Natural killer cell (primary cell): ENCODE data around the gene ACSL6. TPM values are rescaled to one million over a fixed set of nuclear protein-coding genes. Genes with fewer than 3 reads are reported as not detected.
A peak's percentile ranks its signal among the peaks of the same experiment; 100 is the strongest.

ENCODE experiments used
- ATAC-seq, 3 donors: fragments of 150-1000 bp in 2 of 3; fragments of 200-7000 bp in 1 of 3; cut with Tn5 transposase; 1 replicate in 1 of 3; 2 replicates in 2 of 3; pipeline ENCODE4 v1.10.0; 2021; ENCODE audit warnings: mild to moderate bottlenecking in 2 of 3, moderate library complexity in 2 of 3
- DNase-seq, 2 donors: peaks; one replicate each; pipeline versions ENCODE4 v3.0.0 to v3.0.0-alpha.2; 2013 to 2021; ENCODE audit warnings: mixed read lengths in 1 of 2
- H3K27ac ChIP-seq: one replicate; pipeline ENCODE4 v1.5.1; 2013; ENCODE audit warnings: mild to moderate bottlenecking, low read length
- H3K27me3 ChIP-seq: one replicate; pipeline ENCODE4 v1.6.1; 2013; ENCODE audit warnings: low read length; ENCODE audit not compliant: control insufficient read depth, insufficient read depth
- H3K36me3 ChIP-seq: one replicate; pipeline ENCODE4 v1.6.1; 2013; ENCODE audit warnings: low read length; ENCODE audit not compliant: control insufficient read depth, insufficient read depth
- H3K4me1 ChIP-seq: one replicate; pipeline ENCODE4 v1.6.1; 2013; ENCODE audit warnings: low read length; ENCODE audit not compliant: control insufficient read depth, insufficient read depth
- H3K4me3 ChIP-seq: one replicate; pipeline ENCODE4 v1.5.1; 2013; ENCODE audit warnings: low read length
- H3K9me3 ChIP-seq: one replicate; pipeline ENCODE4 v1.6.1; 2013; ENCODE audit warnings: low read length; ENCODE audit not compliant: control insufficient read depth, insufficient read depth
- H3K27ac Mint-ChIP-seq, 2 donors: one replicate each; pipeline ENCODE4 v1.8.0; 2022; ENCODE audit warnings: mild to moderate bottlenecking in 2 of 2, mixed read lengths in 2 of 2, moderate library complexity in 1 of 2
- H3K27me3 Mint-ChIP-seq, 2 donors: one replicate each; pipeline ENCODE4 v1.8.0; 2022; ENCODE audit warnings: low read depth in 2 of 2, mixed read lengths in 2 of 2
- H3K36me3 Mint-ChIP-seq: one replicate; pipeline ENCODE4 v1.8.0; 2022; ENCODE audit warnings: mixed read lengths
- H3K4me1 Mint-ChIP-seq, 2 donors: one replicate each; pipeline ENCODE4 v1.8.0; 2022; ENCODE audit warnings: mixed read lengths in 2 of 2
- H3K4me3 Mint-ChIP-seq: one replicate; pipeline ENCODE4 v1.8.0; 2022; ENCODE audit warnings: mild to moderate bottlenecking, moderate library complexity, mixed read lengths
- H3K9me3 Mint-ChIP-seq, 2 donors: one replicate each; pipeline ENCODE4 v1.8.0; 2022; ENCODE audit warnings: mixed read lengths in 2 of 2
- WGBS: methylation state at CpG from one replicate; pipeline ENCODE4 v1.1.7; 2013; ENCODE audit warnings: missing lambda C conversion rate; ENCODE audit not compliant: insufficient coverage; 5-methylcytosine and 5-hydroxymethylcytosine counted together
- intact Hi-C: fragments of 100-400 bp; cut with micrococcal nuclease; formaldehyde crosslinking; loops from one replicate; pipeline ENCODE4 v1.14.2; 2022
- total RNA-seq, 4 donors: library from RNA; stranded (reverse); fragments of 120-200 nt in 1 of 4; gene quantifications; one replicate each; pipeline versions ENCODE4 v1.2.3 to v1.2.4, GENCODE V29; 2013 to 2022
- TF ChIP-seq, protein P1 (sequence below): fragments of 200-600 bp; IDR thresholded peaks from one replicate; pipeline ENCODE4 v1.8.0; 2022; ENCODE audit warnings: antibody characterized with exemption

Gene ACSL6
- total RNA-seq, 3 donors from 2014 or later (not counting 1 experiment from before 2014, with no cell fraction given) = 2.1 to 2.2 (median 2.2) TPM

- H3K27ac ChIP-seq = no peak overlapping the region
- no CpG with 5 or more reads among the region's 2 CpGs for WGBS
- H3K27me3 ChIP-seq = no peaks in the 10 kb centered on the region
- intact Hi-C loops = no loop called here
- H3K9me3 Mint-ChIP-seq = no peaks in the 10 kb centered on the region
- H3K36me3 ChIP-seq = no peaks in the 10 kb centered on the region
- no peaks in the 10 kb centered on the region for H3K9me3 ChIP-seq
- H3K27me3 Mint-ChIP-seq = peaks cover 4 to 10% of the 10 kb centered on the region in 2 donors
- ATAC-seq (no peak), DNase-seq (no peak)
- H3K4me1 ChIP-seq = peaks cover 57% of the 10 kb centered on the region
- H3K4me3 ChIP-seq = no peak overlapping the region
- TF ChIP-seq, protein P1, sequence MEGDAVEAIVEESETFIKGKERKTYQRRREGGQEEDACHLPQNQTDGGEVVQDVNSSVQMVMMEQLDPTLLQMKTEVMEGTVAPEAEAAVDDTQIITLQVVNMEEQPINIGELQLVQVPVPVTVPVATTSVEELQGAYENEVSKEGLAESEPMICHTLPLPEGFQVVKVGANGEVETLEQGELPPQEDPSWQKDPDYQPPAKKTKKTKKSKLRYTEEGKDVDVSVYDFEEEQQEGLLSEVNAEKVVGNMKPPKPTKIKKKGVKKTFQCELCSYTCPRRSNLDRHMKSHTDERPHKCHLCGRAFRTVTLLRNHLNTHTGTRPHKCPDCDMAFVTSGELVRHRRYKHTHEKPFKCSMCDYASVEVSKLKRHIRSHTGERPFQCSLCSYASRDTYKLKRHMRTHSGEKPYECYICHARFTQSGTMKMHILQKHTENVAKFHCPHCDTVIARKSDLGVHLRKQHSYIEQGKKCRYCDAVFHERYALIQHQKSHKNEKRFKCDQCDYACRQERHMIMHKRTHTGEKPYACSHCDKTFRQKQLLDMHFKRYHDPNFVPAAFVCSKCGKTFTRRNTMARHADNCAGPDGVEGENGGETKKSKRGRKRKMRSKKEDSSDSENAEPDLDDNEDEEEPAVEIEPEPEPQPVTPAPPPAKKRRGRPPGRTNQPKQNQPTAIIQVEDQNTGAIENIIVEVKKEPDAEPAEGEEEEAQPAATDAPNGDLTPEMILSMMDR = no peak
- H3K36me3 Mint-ChIP-seq = no peaks in the 10 kb centered on the region
- H3K27ac Mint-ChIP-seq = no peak overlapping the region
- H3K4me3 Mint-ChIP-seq = no peak overlapping the region
- H3K4me1 Mint-ChIP-seq = peaks cover 24 to 29% of the 10 kb centered on the region in 2 donors
Observed at GRCh38 chr5:132021654-132022053, 10.2 kb upstream of the ACSL6 start.

DNA sequence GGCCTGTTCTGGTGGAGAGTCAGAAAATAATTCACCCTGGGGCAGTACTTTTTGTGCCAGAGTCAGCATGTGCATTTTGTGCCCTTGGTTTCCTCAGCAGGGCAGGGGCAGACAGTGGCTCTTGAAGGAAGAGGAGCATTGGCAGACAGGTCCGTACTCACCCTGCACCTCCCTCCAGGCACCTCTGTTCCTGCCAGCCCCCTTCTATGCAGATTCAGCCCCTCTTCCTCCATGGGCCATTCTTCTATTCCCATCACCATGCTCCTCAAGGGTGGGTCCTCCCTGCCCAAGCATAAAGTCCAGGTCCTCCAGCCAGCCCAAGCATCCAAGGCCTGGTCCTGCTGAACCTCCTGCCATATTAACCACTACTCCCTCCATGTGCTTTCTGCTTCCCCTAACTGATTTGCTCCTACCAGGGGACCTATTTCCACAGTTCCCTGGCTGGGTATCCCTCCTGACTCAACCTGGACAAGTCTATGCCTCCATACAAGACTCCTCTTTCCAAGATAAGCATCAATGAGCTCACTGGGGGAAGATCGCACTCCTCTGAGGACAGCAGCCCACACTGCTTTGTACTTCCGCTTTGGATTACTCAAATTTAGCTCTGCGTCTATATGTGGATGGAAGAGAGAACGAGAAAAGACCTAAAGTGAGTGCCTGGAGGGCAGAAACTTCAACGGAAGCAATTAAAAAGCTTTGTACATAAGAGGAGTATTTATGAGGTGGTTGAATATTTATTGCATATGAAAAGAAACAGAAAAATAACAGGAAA, 9.3 kb upstream of the ACSL6 start:
- Mint-ChIP-seq H3K27ac (peak overlapping the region; percentile 68 to 79), H3K27me3 (peaks cover 13 to 14% of the 10 kb centered on the region in 2 donors), H3K4me3 (peak overlapping the region; percentile 58), H3K4me1 (peaks cover 24 to 29% of the 10 kb centered on the region in 2 donors), H3K36me3 (no peaks in the 10 kb centered on the region), H3K9me3 (no peaks in the 10 kb centered on the region)
- H3K4me3 ChIP-seq = no peak overlapping the region
- H3K27me3 ChIP-seq = no peaks in the 10 kb centered on the region
- H3K9me3 ChIP-seq = no peaks in the 10 kb centered on the region
- TF ChIP-seq, protein P1 = no peak
- ATAC-seq (peak; percentile 22 to 37 (median 33)), DNase-seq (peak; percentile 15 to 23)
- WGBS = 79% methylated on average over 6 of the region's 6 CpGs
- H3K4me1 ChIP-seq = peaks cover 48% of the 10 kb centered on the region
- intact Hi-C loops = loop anchor here (1.0 kb wide), 1 partner anchor 83 kb away; no protein-coding TSS in a partner anchor
- no peaks in the 10 kb centered on the region for H3K36me3 ChIP-seq
- H3K27ac ChIP-seq = peak overlapping the region; percentile 78

DNA sequence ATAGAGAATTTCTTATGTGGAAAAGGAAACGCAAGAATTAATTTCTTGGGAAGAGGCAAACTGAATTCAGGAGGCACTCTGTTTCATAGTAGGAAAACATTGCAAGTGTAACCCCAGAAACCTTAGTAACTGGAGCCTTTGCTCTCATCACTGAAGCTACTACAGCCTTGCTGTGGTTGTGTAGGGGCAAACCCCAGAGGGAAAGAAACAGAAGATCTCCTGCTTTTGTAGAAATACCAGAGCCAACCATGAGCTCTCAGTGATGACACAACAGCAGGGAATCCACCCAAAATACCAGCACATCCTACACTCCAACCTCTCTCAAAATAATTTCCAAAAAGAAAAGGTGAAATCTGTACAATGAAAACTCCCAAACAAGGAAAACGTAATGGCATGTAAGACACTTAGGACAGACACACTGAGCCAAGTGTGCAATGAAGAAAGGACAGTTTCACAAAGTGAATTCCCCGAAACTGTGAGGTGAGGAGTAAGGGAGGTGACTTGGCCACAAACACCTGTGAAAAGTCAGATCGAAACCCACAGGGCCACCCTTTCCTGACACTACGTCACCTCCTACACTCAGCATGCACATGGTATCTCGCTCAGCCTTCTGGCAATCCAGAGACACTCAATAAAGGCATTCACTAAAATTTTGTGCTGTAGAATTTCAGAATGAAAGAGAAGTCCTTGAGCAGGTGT, 8.5 kb upstream of the ACSL6 start:
- Mint-ChIP-seq H3K27me3 (peaks cover 15 to 16% of the 10 kb centered on the region in 2 donors), H3K36me3 (no peaks in the 10 kb centered on the region), H3K9me3 (no peaks in the 10 kb centered on the region), H3K4me1 (peaks cover 24 to 29% of the 10 kb centered on the region in 2 donors), H3K27ac (peak overlapping the region; percentile 68 to 79), H3K4me3 (peak overlapping the region; percentile 58)
- ATAC-seq (peak; percentile 87 to 94 (median 88)), DNase-seq (peak; percentile 33 to 91)
- TF ChIP-seq, protein P1 = no peak
- intact Hi-C loops = loop anchor here (1.0 kb wide), 1 partner anchor 83 kb away; no protein-coding TSS in a partner anchor
- Histone ChIP-seq H3K27me3 (no peaks in the 10 kb centered on the region), H3K36me3 (no peaks in the 10 kb centered on the region), H3K4me3 (no peak overlapping the region), H3K9me3 (no peaks in the 10 kb centered on the region), H3K27ac (peak overlapping the region; percentile 78), H3K4me1 (peaks cover 41% of the 10 kb centered on the region)
- WGBS = 33% methylated on average over 6 of the region's 6 CpGs
